ENCODE results near the gene DDIAS. TPM values are rescaled to one million over a fixed set of nuclear protein-coding genes. Genes with fewer than 3 reads are reported as not detected.

DDIAS gene
- total and polyA plus RNA-seq, 2 donors (not counting 1 experiment from before 2014, with no cell fraction given), result 2.3 to 3.0 TPM

- no peak for DNase-seq (ENCODE audit: low read depth in 2 of 2)
- no peak overlapping the region for H3K4me3 ChIP-seq (replicated peaks in 1 of 4; ENCODE audit: control extremely low read depth in 1 of 4, insufficient read depth in 1 of 4, low read depth in 3 of 4, low read length in 4 of 4)
- TF ChIP-seq CTCF (conservative IDR thresholded peaks at IDR 0.05 in 1 of 2, IDR thresholded peaks at IDR 0.05 in 1 of 2; ENCODE audit: low read depth in 1 of 2, low read length in 2 of 2) (no peak), EZH2 (IDR thresholded peaks at IDR 0.05; ENCODE audit: low read length, missing control alignments) (no peak)
- H3K4me2 ChIP-seq (ENCODE audit: extremely low read depth, insufficient read depth, low read length), result no peak overlapping the region
- no peaks in the 10 kb centered on the region for H3K79me2 ChIP-seq (ENCODE audit: control insufficient read depth, insufficient read depth, low read length)
- no peak overlapping the region for H3K9ac ChIP-seq (ENCODE audit: insufficient read depth, low read length)
- H3K27ac ChIP-seq (ENCODE audit: insufficient read depth, low read length), result no peak overlapping the region
- H3K4me1 ChIP-seq (ENCODE audit: control insufficient read depth, extremely low read depth, insufficient read depth, low read length), result no peaks in the 10 kb centered on the region
- H2AFZ ChIP-seq (ENCODE audit: low read length), result no peak overlapping the region
- no peaks in the 10 kb centered on the region for H4K20me1 ChIP-seq (ENCODE audit: control insufficient read depth, extremely low read depth, insufficient read depth, low read length)
- no peaks in the 10 kb centered on the region for H3K9me3 ChIP-seq (ENCODE audit: control insufficient read depth, insufficient read depth, low read depth, low read length)
- no peaks in the 10 kb centered on the region for H3K27me3 ChIP-seq (ENCODE audit: control insufficient read depth, insufficient read depth, low read length)
- H3K36me3 ChIP-seq (ENCODE audit: control insufficient read depth, insufficient read depth, low read length), result no peaks in the 10 kb centered on the region
These were observed 70.6 kb downstream of the DDIAS start for GRCh38 chr11:82972103-82972502.

GRCh38 chr11:82974135-82974534, 72.6 kb downstream of the DDIAS start:
- Histone ChIP-seq H3K9me3 (ENCODE audit: control insufficient read depth, insufficient read depth, low read depth, low read length) (no peaks in the 10 kb centered on the region), H3K9ac (ENCODE audit: insufficient read depth, low read length) (no peak overlapping the region), H3K79me2 (ENCODE audit: control insufficient read depth, insufficient read depth, low read length) (no peaks in the 10 kb centered on the region), H3K4me3 (replicated peaks in 1 of 4; ENCODE audit: control extremely low read depth in 1 of 4, insufficient read depth in 1 of 4, low read depth in 3 of 4, low read length in 4 of 4) (no peak overlapping the region), H3K27me3 (ENCODE audit: control insufficient read depth, insufficient read depth, low read length) (no peaks in the 10 kb centered on the region), H4K20me1 (ENCODE audit: control insufficient read depth, extremely low read depth, insufficient read depth, low read length) (no peaks in the 10 kb centered on the region), H3K4me1 (ENCODE audit: control insufficient read depth, extremely low read depth, insufficient read depth, low read length) (no peaks in the 10 kb centered on the region), H3K4me2 (ENCODE audit: extremely low read depth, insufficient read depth, low read length) (no peak overlapping the region), H3K36me3 (ENCODE audit: control insufficient read depth, insufficient read depth, low read length) (no peaks in the 10 kb centered on the region), H2AFZ (ENCODE audit: low read length) (no peak overlapping the region), H3K27ac (ENCODE audit: insufficient read depth, low read length) (no peak overlapping the region)
- TF ChIP-seq EZH2 (IDR thresholded peaks at IDR 0.05; ENCODE audit: low read length, missing control alignments) (no peak), CTCF (conservative IDR thresholded peaks at IDR 0.05 in 1 of 2, IDR thresholded peaks at IDR 0.05 in 1 of 2; ENCODE audit: low read depth in 1 of 2, low read length in 2 of 2) (no peak)
- DNase-seq (ENCODE audit: low read depth in 2 of 2), result no peak

- Histone ChIP-seq H3K4me3 (replicated peaks in 1 of 4; ENCODE audit: control extremely low read depth in 1 of 4, insufficient read depth in 1 of 4, low read depth in 3 of 4, low read length in 4 of 4) (no peak overlapping the region), H3K9ac (ENCODE audit: insufficient read depth, low read length) (no peak overlapping the region), H3K36me3 (ENCODE audit: control insufficient read depth, insufficient read depth, low read length) (no peaks in the 10 kb centered on the region), H3K4me2 (ENCODE audit: extremely low read depth, insufficient read depth, low read length) (no peak overlapping the region), H3K27me3 (ENCODE audit: control insufficient read depth, insufficient read depth, low read length) (no peaks in the 10 kb centered on the region), H3K79me2 (ENCODE audit: control insufficient read depth, insufficient read depth, low read length) (no peaks in the 10 kb centered on the region), H3K27ac (ENCODE audit: insufficient read depth, low read length) (no peak overlapping the region), H3K9me3 (ENCODE audit: control insufficient read depth, insufficient read depth, low read depth, low read length) (no peaks in the 10 kb centered on the region), H2AFZ (ENCODE audit: low read length) (no peak overlapping the region), H4K20me1 (ENCODE audit: control insufficient read depth, extremely low read depth, insufficient read depth, low read length) (no peaks in the 10 kb centered on the region), H3K4me1 (ENCODE audit: control insufficient read depth, extremely low read depth, insufficient read depth, low read length) (peaks cover 5% of the 10 kb centered on the region)
- no peak for DNase-seq (ENCODE audit: low read depth in 2 of 2)
- TF ChIP-seq EZH2 (IDR thresholded peaks at IDR 0.05; ENCODE audit: low read length, missing control alignments) (no peak), CTCF (conservative IDR thresholded peaks at IDR 0.05 in 1 of 2, IDR thresholded peaks at IDR 0.05 in 1 of 2; ENCODE audit: low read depth in 1 of 2, low read length in 2 of 2) (no peak)
These were observed 73.3 kb downstream of the DDIAS start for GRCh38 chr11:82974851-82975250.
